GM12865 (cell line): ENCODE measurements around the gene TXNRD1.

ENCODE experiments used
- DNase-seq: peaks from one replicate; pipeline ENCODE4 v3.0.0; 2010; ENCODE audit warnings: low read depth
- H3K4me3 ChIP-seq: 2 replicates; pipeline ENCODE4 v1.5.1; 2011; ENCODE audit warnings: mild to moderate bottlenecking, low read depth, low read length, control low read depth
- CTCF ChIP-seq: IDR thresholded peaks from 2 replicates; pipeline ENCODE4 v1.5.1; 2011; ENCODE audit warnings: low read length, control low read depth, low read depth, inconsistent platforms; ENCODE audit not compliant: insufficient read depth; ENCODE audit errors: missing control alignments

The TXNRD1 gene

GRCh38 chr12:104234926-104235499 lies 19.4 kb downstream of the TXNRD1 start:
- no peak for TF ChIP-seq CTCF

GRCh38 chr12:104237930-104238329 lies 22.4 kb downstream of the TXNRD1 start:
- H3K4me3 ChIP-seq = no peak overlapping the region
- no peak for DNase-seq
- TF ChIP-seq CTCF = no peak

More at GRCh38 chr12:104234926-104235499, 19.4 kb downstream of the TXNRD1 start:
- DNase-seq = no peak
- no peak overlapping the region for H3K4me3 ChIP-seq

GRCh38 chr12:104242546-104243206 lies 27.1 kb downstream of the TXNRD1 start:
- DNase-seq = no peak
- TF ChIP-seq CTCF = no peak
- no peak overlapping the region for H3K4me3 ChIP-seq

GRCh38 chr12:104243551-104243950 lies 28.0 kb downstream of the TXNRD1 start:
- no peak overlapping the region for H3K4me3 ChIP-seq
- TF ChIP-seq CTCF = no peak
- no peak for DNase-seq

GRCh38 chr12:104243971-104244370 lies 28.4 kb downstream of the TXNRD1 start:
- no peak for TF ChIP-seq CTCF
- DNase-seq = no peak
- no peak overlapping the region for H3K4me3 ChIP-seq

- no peak for TF ChIP-seq CTCF
- DNase-seq = no peak
- no peak overlapping the region for H3K4me3 ChIP-seq
Observed at GRCh38 chr12:104247698-104248097, 32.1 kb downstream of the TXNRD1 start.

GRCh38 chr12:104248444-104248843 lies 32.9 kb downstream of the TXNRD1 start:
- no peak for TF ChIP-seq CTCF
- DNase-seq = no peak
- H3K4me3 ChIP-seq = no peak overlapping the region
